Esophagus muscularis mucosa (tissue), 4 donors: ENCODE data around the gene TRAPPC10. TPM values are rescaled to one million over a fixed set of nuclear protein-coding genes. Genes with fewer than 3 reads are reported as not detected.

ENCODE experiments used
- DNase-seq: peaks from one replicate; pipeline ENCODE4 v3.0.0-alpha.2; 2017; ENCODE audit errors: extremely low spot score
- H3K27ac ChIP-seq, 4 donors: fragments of 200-600 bp; sonication (generic); replicated peaks in 1 of 4; 1 replicate in 3 of 4; 2 replicates in 1 of 4; pipeline ENCODE4 v1.5.1; 2016 to 2019; ENCODE audit warnings: mild to moderate bottlenecking in 1 of 4
- H3K27me3 ChIP-seq, 4 donors: fragments of 200-600 bp; sonication (generic); one replicate each; pipeline versions ENCODE4 v1.5.1 to v1.6.0; 2016 to 2019
- H3K36me3 ChIP-seq, 4 donors: fragments of 200-600 bp; sonication (generic); one replicate each; pipeline ENCODE4 v1.5.1; 2016 to 2019
- H3K4me1 ChIP-seq, 4 donors: fragments of 200-600 bp; sonication (generic); one replicate each; pipeline ENCODE4 v1.5.1; 2016 to 2019
- H3K4me3 ChIP-seq, 4 donors: fragments of 200-600 bp; sonication (generic); 1 replicate in 2 of 4; 2 replicates in 2 of 4; pipeline ENCODE4 v1.5.1; 2016 to 2019; ENCODE audit warnings: mild to moderate bottlenecking in 4 of 4, moderate library complexity in 1 of 4
- H3K9me3 ChIP-seq, 4 donors: fragments of 200-600 bp; sonication (generic); 1 replicate in 3 of 4; 2 replicates in 1 of 4; pipeline ENCODE4 v1.5.1; 2016 to 2019
- CTCF ChIP-seq, 3 experiments: fragments of 200-600 bp in 2 of 3; fragments of 450-650 bp in 1 of 3; sonication (generic) in 2 of 3; IDR thresholded peaks; one replicate each; pipeline ENCODE4 v1.5.1; 2017 to 2019; ENCODE audit warnings: antibody characterized with exemption in 3 of 3, mild to moderate bottlenecking in 2 of 3, moderate library complexity in 1 of 3
- EP300 ChIP-seq: sonication (generic); formaldehyde crosslinking; IDR thresholded peaks from one replicate; pipeline ENCODE4 v1.6.1; 2017; ENCODE audit warnings: antibody characterized with exemption
- POLR2A ChIP-seq: fragments of 450-650 bp; IDR thresholded peaks from one replicate; pipeline ENCODE4 v1.6.1; 2017; ENCODE audit warnings: antibody characterized with exemption, moderate library complexity, mild to moderate bottlenecking, low read depth
- POLR2AphosphoS5 ChIP-seq, 2 donors: sonication (generic); formaldehyde crosslinking; IDR thresholded peaks; one replicate each; pipeline ENCODE4 v1.6.1; 2017; ENCODE audit warnings: antibody characterized with exemption in 2 of 2
- WGBS: methylation state at CpG from one replicate; pipeline ENCODE4 v1.1.5; 2018; 5-methylcytosine and 5-hydroxymethylcytosine counted together
- intact Hi-C: fragments of 100-400 bp; cut with DNase I; formaldehyde crosslinking; loops from one replicate; pipeline ENCODE4 v1.15.1; 2023
- total RNA-seq, 4 donors: library from RNA; depleted of rRNA; stranded (reverse); fragments of >200 nt; gene quantifications; one replicate each; pipeline versions ENCODE4 v1.1.0 to v1.2.1, GENCODE V29; 2016

Gene TRAPPC10
- total RNA-seq, 4 donors from 2014 or later, result 14.5 to 35.2 (median 20.5) TPM

GRCh38 chr21:44067011-44067839, 55.1 kb downstream of the TRAPPC10 start:
- Histone ChIP-seq H3K27me3 (no peaks in the 10 kb centered on the region), H3K9me3 (no peaks in the 10 kb centered on the region), H3K36me3 (peaks cover 16 to 87% (median 72%) of the 10 kb centered on the region in 4 donors), H3K27ac (no peak overlapping the region), H3K4me1 (no peaks in the 10 kb centered on the region), H3K4me3 (no peak overlapping the region)
- DNase-seq, result no peak
- 83% methylated on average over 15 of the region's 15 CpGs for WGBS
- intact Hi-C loops, result no loop called here
- no peak for TF ChIP-seq POLR2AphosphoS5 (IDR thresholded peaks at IDR 0.05)
- no peak for TF ChIP-seq POLR2A
- no peak for TF ChIP-seq EP300
- TF ChIP-seq CTCF (IDR thresholded peaks at IDR 0.05), result no peak

- intact Hi-C loops, result no loop called here
- H3K27ac ChIP-seq, result no peak overlapping the region
Observed at GRCh38 chr21:44070391-44070790, 58.3 kb downstream of the TRAPPC10 start.

GRCh38 chr21:44071359-44072104, 59.4 kb downstream of the TRAPPC10 start:
- TF ChIP-seq EP300 (no peak), CTCF (IDR thresholded peaks at IDR 0.05) (no peak), POLR2A (no peak), POLR2AphosphoS5 (IDR thresholded peaks at IDR 0.05) (no peak)
- 91% methylated on average over 9 of the region's 15 CpGs for WGBS
- Histone ChIP-seq H3K27ac (no peak overlapping the region), H3K27me3 (no peaks in the 10 kb centered on the region), H3K9me3 (no peaks in the 10 kb centered on the region), H3K4me3 (no peak overlapping the region), H3K4me1 (no peaks in the 10 kb centered on the region), H3K36me3 (peaks cover 20 to 87% (median 75%) of the 10 kb centered on the region in 4 donors)
- no peak for DNase-seq
- intact Hi-C loops, result no loop called here

More at GRCh38 chr21:44070391-44070790, 58.3 kb downstream of the TRAPPC10 start:
- no peak overlapping the region for H3K4me3 ChIP-seq
- H3K27me3 ChIP-seq, result no peaks in the 10 kb centered on the region
- no peaks in the 10 kb centered on the region for H3K4me1 ChIP-seq
- DNase-seq, result no peak
- no peaks in the 10 kb centered on the region for H3K9me3 ChIP-seq
- 96% methylated on average over 7 of the region's 7 CpGs for WGBS
- H3K36me3 ChIP-seq, result peaks cover 16 to 86% (median 71%) of the 10 kb centered on the region in 4 donors
- TF ChIP-seq EP300, result no peak
- no peak for TF ChIP-seq CTCF (IDR thresholded peaks at IDR 0.05)
- no peak for TF ChIP-seq POLR2A
- TF ChIP-seq POLR2AphosphoS5 (IDR thresholded peaks at IDR 0.05), result no peak

GRCh38 chr21:44072111-44072510, 60.0 kb downstream of the TRAPPC10 start:
- no peak for DNase-seq
- WGBS, result 95% methylated on average over 15 of the region's 15 CpGs
- H3K9me3 ChIP-seq, result no peaks in the 10 kb centered on the region
- intact Hi-C loops, result no loop called here
- H3K27me3 ChIP-seq, result no peaks in the 10 kb centered on the region
- no peaks in the 10 kb centered on the region for H3K4me1 ChIP-seq
- H3K36me3 ChIP-seq, result peaks cover 20 to 88% (median 75%) of the 10 kb centered on the region in 4 donors
- TF ChIP-seq POLR2AphosphoS5 (IDR thresholded peaks at IDR 0.05), result no peak
- no peak for TF ChIP-seq POLR2A
- no peak for TF ChIP-seq EP300
- TF ChIP-seq CTCF (IDR thresholded peaks at IDR 0.05), result no peak
- no peak overlapping the region for H3K27ac ChIP-seq
- H3K4me3 ChIP-seq, result no peak overlapping the region
